ENCODE measurements around the gene TMPRSS3.

The TMPRSS3 gene

DNA sequence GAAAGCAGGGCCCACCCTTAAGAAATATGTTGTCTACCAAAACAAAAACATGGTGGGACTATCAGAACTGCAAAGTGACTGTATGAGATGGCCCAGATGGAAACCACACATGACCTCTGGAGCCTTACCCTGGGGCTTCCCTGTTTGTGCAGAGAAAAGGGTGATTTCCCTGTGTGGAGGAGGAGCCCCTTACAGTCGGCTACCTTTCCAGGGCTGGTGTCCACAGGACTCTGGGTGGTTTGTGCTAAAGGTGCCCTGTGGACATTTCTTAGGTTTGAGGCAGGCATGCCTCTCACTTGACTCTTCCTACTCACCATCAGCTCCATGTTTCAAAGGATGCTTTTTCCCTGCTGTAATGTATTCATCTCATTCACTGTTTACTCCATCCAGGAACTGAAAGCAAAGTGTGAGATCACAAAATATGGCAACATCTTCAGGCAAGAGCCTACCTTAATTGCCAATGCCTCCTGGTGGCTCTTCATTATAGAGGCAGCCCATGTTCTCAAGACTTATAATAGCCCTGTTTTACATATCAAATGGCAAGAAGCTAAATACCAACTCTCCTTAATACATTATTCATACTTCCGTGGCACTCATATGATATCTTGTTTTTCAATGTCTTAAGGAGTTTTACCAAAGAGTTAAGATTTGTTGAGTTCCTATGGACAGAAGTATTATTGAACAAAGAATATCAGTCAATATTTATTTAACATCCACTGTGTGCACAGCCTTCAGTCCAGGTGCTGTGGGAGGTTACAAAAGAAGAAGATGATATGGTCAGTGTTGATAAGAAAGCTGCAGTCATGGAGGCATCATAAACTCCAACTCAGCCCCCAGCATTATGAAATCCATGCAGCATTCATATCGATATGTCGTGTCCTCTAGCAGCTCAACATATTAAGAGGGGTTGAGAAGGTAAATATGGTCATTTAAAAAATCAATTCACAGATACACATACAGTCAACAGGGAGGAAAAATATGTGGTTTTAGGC lies 65.2 kb downstream of the TMPRSS3 start:
- in situ Hi-C loops (cut with MboI; ENCODE audit: low sequenced_read_pairs, unreplicated experiment), result no loop called here
- DNase-seq (ENCODE audit: low spot score), result peak; percentile 53
- TF ChIP-seq, protein P1, sequence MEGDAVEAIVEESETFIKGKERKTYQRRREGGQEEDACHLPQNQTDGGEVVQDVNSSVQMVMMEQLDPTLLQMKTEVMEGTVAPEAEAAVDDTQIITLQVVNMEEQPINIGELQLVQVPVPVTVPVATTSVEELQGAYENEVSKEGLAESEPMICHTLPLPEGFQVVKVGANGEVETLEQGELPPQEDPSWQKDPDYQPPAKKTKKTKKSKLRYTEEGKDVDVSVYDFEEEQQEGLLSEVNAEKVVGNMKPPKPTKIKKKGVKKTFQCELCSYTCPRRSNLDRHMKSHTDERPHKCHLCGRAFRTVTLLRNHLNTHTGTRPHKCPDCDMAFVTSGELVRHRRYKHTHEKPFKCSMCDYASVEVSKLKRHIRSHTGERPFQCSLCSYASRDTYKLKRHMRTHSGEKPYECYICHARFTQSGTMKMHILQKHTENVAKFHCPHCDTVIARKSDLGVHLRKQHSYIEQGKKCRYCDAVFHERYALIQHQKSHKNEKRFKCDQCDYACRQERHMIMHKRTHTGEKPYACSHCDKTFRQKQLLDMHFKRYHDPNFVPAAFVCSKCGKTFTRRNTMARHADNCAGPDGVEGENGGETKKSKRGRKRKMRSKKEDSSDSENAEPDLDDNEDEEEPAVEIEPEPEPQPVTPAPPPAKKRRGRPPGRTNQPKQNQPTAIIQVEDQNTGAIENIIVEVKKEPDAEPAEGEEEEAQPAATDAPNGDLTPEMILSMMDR (IDR thresholded peaks at IDR 0.05; ENCODE audit: borderline replicate concordance, control extremely low read depth, extremely low read depth, insufficient read depth, missing control alignments), result no peak

DNA sequence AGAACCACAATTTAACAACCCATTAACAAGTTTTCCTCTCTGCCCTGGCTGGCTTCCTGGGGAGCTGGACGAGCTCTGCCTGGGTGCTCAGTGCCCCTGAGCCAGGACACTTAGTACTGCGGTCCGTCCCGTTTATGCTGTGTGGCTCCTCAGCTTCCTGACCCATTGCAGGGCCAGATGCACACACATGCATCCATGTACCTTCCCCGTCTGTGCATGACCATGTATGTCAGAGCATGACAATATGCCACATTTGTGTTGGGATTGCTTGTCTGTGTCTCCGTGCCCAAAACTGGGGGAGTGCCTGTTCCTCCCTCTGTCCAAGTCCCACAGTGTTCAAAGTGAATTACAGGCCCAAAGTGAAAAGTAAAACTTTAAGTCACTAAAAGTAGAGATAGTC lies 71.0 kb downstream of the TMPRSS3 start:
- in situ Hi-C loops (cut with MboI; ENCODE audit: low sequenced_read_pairs, unreplicated experiment), result no loop called here
- DNase-seq (ENCODE audit: low spot score), result no peak
- TF ChIP-seq, protein P1 (IDR thresholded peaks at IDR 0.05; ENCODE audit: borderline replicate concordance, control extremely low read depth, extremely low read depth, insufficient read depth, missing control alignments), result no peak
